Measurements from ENCODE around the gene PCDHGA3.
"Not testable (repeated sequence)": the region's sequence is repeated elsewhere in the genome, so short reads cannot be mapped to it uniquely, and the experiment has no call there.

The PCDHGA3 gene

DNA sequence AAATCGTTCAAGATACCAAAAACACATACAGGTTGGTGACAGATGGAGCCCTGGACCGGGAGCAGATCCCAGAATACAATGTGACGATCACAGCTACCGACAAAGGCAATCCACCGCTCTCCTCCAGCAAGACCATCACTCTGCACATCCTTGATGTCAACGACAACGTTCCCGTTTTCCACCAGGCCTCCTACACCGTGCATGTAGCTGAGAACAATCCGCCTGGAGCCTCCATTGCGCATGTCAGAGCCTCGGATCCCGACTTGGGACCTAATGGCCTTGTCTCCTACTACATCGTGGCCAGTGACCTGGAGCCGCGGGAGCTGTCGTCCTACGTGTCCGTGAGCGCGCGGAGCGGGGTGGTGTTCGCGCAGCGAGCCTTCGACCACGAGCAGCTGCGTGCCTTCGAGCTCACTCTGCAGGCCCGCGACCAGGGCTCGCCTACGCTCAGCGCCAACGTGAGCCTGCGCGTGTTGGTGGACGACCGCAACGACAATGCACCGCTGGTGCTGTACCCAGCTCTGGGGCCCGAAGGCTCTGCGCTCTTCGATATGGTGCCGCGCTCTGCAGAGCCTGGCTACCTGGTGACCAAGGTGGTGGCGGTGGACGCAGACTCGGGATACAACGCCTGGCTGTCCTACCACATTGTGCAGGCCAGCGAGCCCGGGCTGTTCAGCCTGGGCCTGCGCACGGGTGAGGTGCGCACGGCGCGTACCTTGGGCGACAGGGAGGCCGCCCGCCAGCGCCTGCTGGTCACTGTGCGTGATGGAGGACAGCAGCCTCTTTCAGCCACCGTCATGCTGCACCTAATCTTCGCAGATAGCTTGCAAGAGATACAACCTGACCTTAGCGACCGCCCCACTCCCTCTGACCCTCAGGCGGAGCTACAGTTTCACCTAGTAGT, 28.2 kb downstream of the PCDHGA3 start:
- H3K9ac ChIP-seq = no peak overlapping the region
- peaks cover 0 to 9% (median 0%) of the 10 kb centered on the region in 11 experiments; a peak in 4 of 22 replicates for H3K36me3 ChIP-seq
- H3K9me3 ChIP-seq (replicated peaks in 1 of 11) = peaks cover 73 to 85% (median 77%) of the 10 kb centered on the region in 11 experiments
- no peak overlapping the region for H3K27ac ChIP-seq
- no peak for TF ChIP-seq Cebpa-rat (IDR thresholded peaks at IDR 0.05)
- no peaks in the 10 kb centered on the region for H3K4me1 ChIP-seq
- no peaks in the 10 kb centered on the region for H4K20me1 ChIP-seq
- H3K27me3 ChIP-seq = peaks cover 0 to 6% (median 0%) of the 10 kb centered on the region in 11 experiments; a peak in 2 of 22 replicates
- no peak overlapping the region for H3K4me2 ChIP-seq
- no peak overlapping the region; a peak in 1 of 20 replicates for H3K4me3 ChIP-seq

- H4K20me1 ChIP-seq = no peaks in the 10 kb centered on the region
- H3K9me3 ChIP-seq (replicated peaks in 1 of 11) = peaks cover 77 to 90% (median 85%) of the 10 kb centered on the region in 11 experiments
- peaks cover 0 to 6% (median 0%) of the 10 kb centered on the region in 11 experiments; a peak in 2 of 22 replicates for H3K27me3 ChIP-seq
- no peak within 1 kb of the TSS for H3K4me2 ChIP-seq
- peaks cover 0 to 9% (median 0%) of the 10 kb centered on the region in 11 experiments; a peak in 4 of 22 replicates for H3K36me3 ChIP-seq
- no peaks in the 10 kb centered on the region for H3K4me1 ChIP-seq
- no peak for TF ChIP-seq Cebpa-rat (IDR thresholded peaks at IDR 0.05)
- no peak within 1 kb of the TSS for H3K27ac ChIP-seq
- H3K4me3 ChIP-seq = peak within 1 kb of the TSS in 1 of 10 experiments; percentile 11; a peak in 2 of 20 replicates
- no peak within 1 kb of the TSS for H3K9ac ChIP-seq
Observed at GRCh38 chr5:141373673-141374317, 30.2 kb downstream of the PCDHGA3 start, which contains the start of gene PCDHGA6. Gene PCDHGA6 (plus strand): TSS chr5:141373891. CDS start chr5:141374084, 193 bp downstream.

DNA sequence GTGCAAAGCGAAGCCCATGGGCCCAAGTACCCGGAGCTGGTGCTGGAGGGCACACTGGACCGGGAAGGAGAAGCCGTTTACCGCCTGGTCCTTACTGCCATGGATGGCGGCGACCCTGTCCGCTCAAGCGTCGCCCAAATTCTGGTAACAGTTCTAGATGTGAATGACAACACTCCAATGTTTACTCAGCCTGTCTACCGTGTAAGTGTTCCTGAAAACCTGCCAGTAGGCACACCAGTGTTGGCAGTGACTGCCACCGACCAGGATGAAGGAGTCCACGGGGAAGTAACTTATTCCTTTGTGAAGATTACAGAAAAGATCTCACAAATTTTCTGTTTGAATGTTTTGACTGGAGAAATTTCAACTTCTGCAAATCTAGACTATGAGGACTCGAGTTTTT, 31.0 kb downstream of the PCDHGA3 start:
- Histone ChIP-seq H3K9ac (no peak overlapping the region), H3K4me3 (no peak overlapping the region), H3K27me3 (peaks cover 0 to 6% (median 0%) of the 10 kb centered on the region in 11 experiments; a peak in 2 of 22 replicates), H3K9me3 (replicated peaks in 1 of 11) (peaks cover 77 to 90% (median 84%) of the 10 kb centered on the region in 11 experiments), H3K27ac (no peak overlapping the region), H3K4me2 (no peak overlapping the region), H3K4me1 (no peaks in the 10 kb centered on the region), H4K20me1 (no peaks in the 10 kb centered on the region), H3K36me3 (peaks cover 0 to 9% (median 0%) of the 10 kb centered on the region in 11 experiments; a peak in 4 of 22 replicates)
- TF ChIP-seq Cebpa-rat (IDR thresholded peaks at IDR 0.05) = no peak

DNA sequence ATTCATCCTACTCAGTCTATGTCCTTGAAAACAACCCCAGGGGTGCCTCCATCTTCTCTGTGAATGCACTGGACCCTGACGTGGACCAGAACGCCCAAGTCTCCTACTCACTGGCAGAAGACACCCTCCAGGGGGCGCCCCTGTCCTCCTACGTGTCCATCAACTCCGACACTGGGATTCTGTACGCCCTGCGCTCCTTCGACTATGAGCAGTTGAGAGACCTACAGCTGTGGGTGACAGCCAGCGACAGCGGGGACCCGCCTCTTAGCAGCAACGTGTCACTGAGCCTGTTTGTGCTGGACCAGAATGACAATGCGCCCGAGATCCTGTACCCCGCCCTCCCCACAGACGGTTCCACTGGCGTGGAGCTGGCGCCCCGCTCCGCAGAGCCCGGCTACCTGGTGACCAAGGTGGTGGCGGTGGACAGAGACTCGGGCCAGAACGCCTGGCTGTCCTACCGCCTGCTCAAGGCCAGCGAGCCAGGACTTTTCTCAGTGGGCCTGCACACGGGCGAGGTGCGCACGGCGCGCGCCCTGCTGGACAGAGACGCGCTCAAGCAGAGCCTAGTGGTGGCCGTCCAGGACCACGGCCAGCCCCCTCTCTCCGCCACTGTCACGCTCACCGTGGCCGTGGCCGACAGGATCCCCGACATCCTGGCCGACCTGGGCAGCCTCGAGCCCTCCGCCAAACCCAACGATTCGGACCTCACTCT, 32.0 kb downstream of the PCDHGA3 start:
- not testable (repeated sequence) for H3K4me2 ChIP-seq, H3K36me3 ChIP-seq, H3K27ac ChIP-seq, H3K4me3 ChIP-seq, H3K27me3 ChIP-seq, H3K9ac ChIP-seq, H3K4me1 ChIP-seq, H4K20me1 ChIP-seq
- H3K9me3 ChIP-seq (replicated peaks in 1 of 11) = peaks cover 69 to 86% (median 75%) of the 10 kb centered on the region in 11 experiments

GRCh38 chr5:141382469-141383294, 39.1 kb downstream of the PCDHGA3 start, which contains the start of gene PCDHGA7:
Gene PCDHGA7 (plus strand): TSS chr5:141382742. CDS start chr5:141382900, 158 bp downstream.
- TF ChIP-seq Cebpa-rat (IDR thresholded peaks at IDR 0.05) = no peak
- H3K9ac ChIP-seq = no peak within 1 kb of the TSS
- H3K36me3 ChIP-seq = peaks cover 0 to 4% (median 0%) of the 10 kb centered on the region in 11 experiments; a peak in 1 of 22 replicates
- no peak within 1 kb of the TSS for H3K27ac ChIP-seq
- no peak within 1 kb of the TSS for H3K4me2 ChIP-seq
- no peaks in the 10 kb centered on the region for H3K27me3 ChIP-seq
- peaks cover 47 to 79% (median 52%) of the 10 kb centered on the region in 11 experiments for H3K9me3 ChIP-seq (replicated peaks in 1 of 11)
- no peaks in the 10 kb centered on the region for H3K4me1 ChIP-seq
- no peaks in the 10 kb centered on the region for H4K20me1 ChIP-seq
- H3K4me3 ChIP-seq = no peak within 1 kb of the TSS

DNA sequence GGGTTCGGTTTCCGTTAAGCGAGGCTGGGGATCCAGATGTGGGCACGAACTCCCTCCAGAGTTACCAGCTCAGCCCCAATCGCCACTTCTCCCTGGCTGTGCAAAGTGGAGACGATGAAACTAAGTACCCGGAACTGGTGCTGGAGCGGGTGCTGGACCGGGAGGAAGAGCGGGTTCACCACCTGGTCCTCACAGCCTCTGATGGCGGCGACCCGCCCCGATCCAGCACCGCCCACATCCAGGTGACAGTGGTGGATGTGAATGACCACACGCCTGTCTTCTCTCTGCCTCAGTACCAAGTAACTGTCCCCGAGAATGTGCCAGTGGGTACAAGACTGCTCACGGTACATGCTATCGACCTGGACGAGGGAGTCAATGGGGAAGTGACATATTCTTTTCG, 39.7 kb downstream of the PCDHGA3 start:
- H3K4me2 ChIP-seq = no peak overlapping the region
- H3K9me3 ChIP-seq (replicated peaks in 1 of 11) = peaks cover 47 to 75% (median 54%) of the 10 kb centered on the region in 11 experiments
- no peak overlapping the region for H3K27ac ChIP-seq
- H3K27me3 ChIP-seq = no peaks in the 10 kb centered on the region
- H3K9ac ChIP-seq = no peak overlapping the region
- H3K4me1 ChIP-seq = no peaks in the 10 kb centered on the region
- peaks cover 0 to 4% (median 0%) of the 10 kb centered on the region in 11 experiments; a peak in 1 of 22 replicates for H3K36me3 ChIP-seq
- no peaks in the 10 kb centered on the region for H4K20me1 ChIP-seq
- no peak overlapping the region for H3K4me3 ChIP-seq
- no peak for TF ChIP-seq Cebpa-rat (IDR thresholded peaks at IDR 0.05)

- no peak overlapping the region for H3K9ac ChIP-seq
- H3K9me3 ChIP-seq (replicated peaks in 1 of 11) = peaks cover 60 to 86% (median 67%) of the 10 kb centered on the region in 11 experiments
Observed at GRCh38 chr5:141384471-141385267, 41.0 kb downstream of the PCDHGA3 start.

GRCh38 chr5:141387557-141388311, 44.1 kb downstream of the PCDHGA3 start, which contains the start of gene PCDHGB4:
Gene PCDHGB4 (plus strand): TSS chr5:141387698. CDS start chr5:141387885, 187 bp downstream.
- Histone ChIP-seq H3K9me3 (replicated peaks in 1 of 11) (peaks cover 58 to 73% (median 66%) of the 10 kb centered on the region in 11 experiments), H3K4me1 (peaks cover 0 to 14% (median 2%) of the 10 kb centered on the region in 10 experiments; a peak in 7 of 20 replicates)
- H3K27ac ChIP-seq, H3K9ac ChIP-seq, H4K20me1 ChIP-seq, H3K4me2 ChIP-seq, H3K27me3 ChIP-seq, H3K4me3 ChIP-seq, H3K36me3 ChIP-seq: not testable (repeated sequence)

More at GRCh38 chr5:141384471-141385267, 41.0 kb downstream of the PCDHGA3 start:
- Histone ChIP-seq H3K4me2 (no peak overlapping the region), H3K27me3 (no peaks in the 10 kb centered on the region), H4K20me1 (no peaks in the 10 kb centered on the region), H3K36me3 (peaks cover 0 to 4% (median 0%) of the 10 kb centered on the region in 11 experiments; a peak in 2 of 22 replicates), H3K4me1 (peaks cover 0 to under 1% (median 0%) of the 10 kb centered on the region in 10 experiments; a peak in 2 of 20 replicates), H3K27ac (no peak overlapping the region), H3K4me3 (no peak overlapping the region)
- TF ChIP-seq Cebpa-rat (IDR thresholded peaks at IDR 0.05) = no peak

Measured in BLaER1 treated with 17β-estradiol and CSF1 and Interleukin-3, amounts not matched to agents 10 nM and 100 nM (cell line).